SK-N-SH (cell line): ENCODE measurements around the gene LANCL3.

Source experiments
- CTCF ChIP-seq: fragments of 200-600 bp; sonication (generic); IDR thresholded peaks from 2 replicates; pipeline ENCODE4 v1.6.1; 2017; ENCODE audit warnings: antibody characterized with exemption, mild to moderate bottlenecking, moderate library complexity
- EP300 ChIP-seq, 2 experiments: IDR thresholded peaks; 2 replicates each; pipeline versions ENCODE4 v1.4.0 to v1.6.1; 2012; ENCODE audit warnings: borderline replicate concordance in 1 of 2, low read depth in 1 of 2, low read length in 1 of 2
- GATA2 ChIP-seq: sonication (generic); formaldehyde crosslinking; IDR thresholded peaks from 2 replicates; pipeline ENCODE4 v1.5.0; 2020; ENCODE audit warnings: mild to moderate bottlenecking, missing genetic modification reagents
- POLR2AphosphoS5 ChIP-seq: IDR thresholded peaks from 2 replicates; pipeline ENCODE4 v1.6.1; 2012; ENCODE audit warnings: low read depth, low read length
- RAD21 ChIP-seq: IDR thresholded peaks from 2 replicates; pipeline ENCODE4 v1.6.1; 2012; ENCODE audit warnings: mild to moderate bottlenecking, low read length
- REST ChIP-seq: IDR thresholded peaks from 2 replicates; pipeline ENCODE4 v1.6.1; 2012; ENCODE audit warnings: mild to moderate bottlenecking, low read depth, low read length, moderate library complexity
- SMC3 ChIP-seq: IDR thresholded peaks from 2 replicates; pipeline ENCODE4 v1.6.1; 2012; ENCODE audit warnings: low read depth, low read length, improper control_type of control experiment
- TAF1 ChIP-seq: IDR thresholded peaks from 2 replicates; pipeline ENCODE4 v1.6.1; 2012; ENCODE audit warnings: low read depth, mild to moderate bottlenecking, low read length, moderate library complexity, borderline replicate concordance
- TCF12 ChIP-seq: IDR thresholded peaks from 2 replicates; pipeline ENCODE4 v1.4.0; 2012
- TF ChIP-seq, protein P1 (sequence below): IDR thresholded peaks from 2 replicates; pipeline ENCODE4 v1.4.0; 2012; ENCODE audit warnings: low read depth

GRCh38 chrX:37692918-37693317, 121.5 kb downstream of the LANCL3 start:
- TF ChIP-seq EP300 (IDR thresholded peaks at IDR 0.05; ENCODE audit: borderline replicate concordance in 1 of 2, low read depth in 1 of 2, low read length in 1 of 2) (no peak), TCF12 (no peak), RAD21 (no peak), CTCF (no peak), POLR2AphosphoS5 (no peak), SMC3 (no peak), TAF1 (no peak), REST (no peak), GATA2 (CRISPR knock-in tag) (no peak)
- TF ChIP-seq, protein P1, sequence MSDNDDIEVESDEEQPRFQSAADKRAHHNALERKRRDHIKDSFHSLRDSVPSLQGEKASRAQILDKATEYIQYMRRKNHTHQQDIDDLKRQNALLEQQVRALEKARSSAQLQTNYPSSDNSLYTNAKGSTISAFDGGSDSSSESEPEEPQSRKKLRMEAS, result no peak
